HG02840 (cell line): ENCODE data around the gene ZBTB7C.

Source experiments
- ATAC-seq: cut with Tn5 transposase; IDR thresholded peaks from one replicate; pipeline ENCODE4 v1.9.1; 2021; ENCODE audit warnings: mild to moderate bottlenecking, moderate library complexity, moderate number of reproducible peaks; ENCODE audit not compliant: unreplicated experiment, low FRiP score

The ZBTB7C gene

DNA sequence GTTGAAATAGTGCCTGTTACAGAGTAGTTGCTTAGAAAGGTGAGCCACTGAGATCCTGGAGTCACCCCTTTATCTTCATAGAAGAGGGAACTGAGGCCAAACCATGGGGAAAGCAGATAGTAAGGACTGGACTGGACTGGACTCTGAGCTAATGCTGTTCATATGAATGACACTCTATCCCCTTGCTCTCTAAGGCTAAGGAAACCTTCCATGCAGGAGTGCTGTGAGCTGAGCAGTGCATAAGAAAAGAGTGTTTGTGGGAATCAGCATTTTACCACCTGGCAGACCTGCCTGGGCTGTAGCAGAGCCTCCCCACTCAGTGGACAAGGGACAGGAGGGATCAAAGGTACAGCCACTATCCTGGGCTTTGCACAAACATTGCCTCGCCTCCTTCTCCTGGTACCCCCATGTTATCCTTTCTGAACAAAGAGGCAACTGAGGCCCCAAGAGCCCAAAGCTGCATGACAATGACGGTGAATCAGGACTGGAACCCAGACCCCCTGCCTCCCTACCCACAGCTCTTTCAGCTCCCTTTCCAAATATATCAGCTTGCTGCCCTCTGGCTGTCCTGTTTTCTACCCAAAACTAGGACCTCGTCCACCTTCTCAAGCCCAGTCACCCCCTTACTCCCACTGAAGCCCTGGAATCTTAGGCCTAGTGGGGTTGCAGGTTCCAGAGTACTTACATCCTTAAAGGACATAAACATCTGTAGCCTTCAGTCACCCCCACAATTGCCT, 227.9 kb downstream of the ZBTB7C start:
- no peak for ATAC-seq

GRCh38 chr18:48179666-48180065, 229.5 kb downstream of the ZBTB7C start:
- ATAC-seq = no peak

DNA sequence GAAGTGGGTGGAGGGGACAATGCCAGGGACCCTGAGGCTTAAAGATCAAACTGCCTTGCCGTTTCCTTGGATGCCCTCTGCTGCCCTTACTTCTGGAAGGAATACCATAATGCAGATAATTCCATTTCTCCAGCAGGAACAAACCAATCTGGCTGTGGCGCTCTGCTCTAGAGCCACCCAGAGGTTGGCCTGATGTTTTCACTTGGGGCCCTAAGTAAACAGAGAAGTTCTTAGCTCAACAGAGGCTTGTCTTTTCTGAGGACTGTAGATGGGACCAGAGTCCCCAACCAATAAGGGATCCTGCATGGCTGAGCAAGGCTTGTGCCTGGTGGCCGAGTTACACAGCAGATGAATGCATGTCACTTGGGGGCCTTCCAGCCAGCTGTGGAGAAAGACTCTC, 230.2 kb downstream of the ZBTB7C start:
- no peak for ATAC-seq

DNA sequence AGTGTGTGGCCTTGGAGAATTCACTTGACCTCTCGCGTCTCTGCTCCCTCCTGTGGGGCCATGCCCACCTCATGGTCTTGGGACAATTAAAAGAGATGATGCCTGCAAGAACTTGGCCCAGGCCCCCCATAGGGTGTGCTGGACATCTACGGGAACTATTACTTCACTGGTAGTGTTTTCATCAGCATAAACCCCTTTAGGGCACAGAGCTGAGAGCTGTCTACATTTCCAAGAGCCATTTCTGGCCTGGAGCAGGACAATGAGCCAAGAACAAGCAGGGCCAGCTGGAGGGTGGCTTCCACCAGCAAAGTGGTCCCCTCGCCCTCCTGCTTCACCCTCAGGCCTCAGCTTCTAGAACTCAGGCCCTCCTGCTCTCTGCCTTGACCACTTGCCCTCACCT, 232.3 kb downstream of the ZBTB7C start:
- ATAC-seq = no peak

- ATAC-seq = no peak
Observed at GRCh38 chr18:48173557-48173956, 235.6 kb downstream of the ZBTB7C start.

DNA sequence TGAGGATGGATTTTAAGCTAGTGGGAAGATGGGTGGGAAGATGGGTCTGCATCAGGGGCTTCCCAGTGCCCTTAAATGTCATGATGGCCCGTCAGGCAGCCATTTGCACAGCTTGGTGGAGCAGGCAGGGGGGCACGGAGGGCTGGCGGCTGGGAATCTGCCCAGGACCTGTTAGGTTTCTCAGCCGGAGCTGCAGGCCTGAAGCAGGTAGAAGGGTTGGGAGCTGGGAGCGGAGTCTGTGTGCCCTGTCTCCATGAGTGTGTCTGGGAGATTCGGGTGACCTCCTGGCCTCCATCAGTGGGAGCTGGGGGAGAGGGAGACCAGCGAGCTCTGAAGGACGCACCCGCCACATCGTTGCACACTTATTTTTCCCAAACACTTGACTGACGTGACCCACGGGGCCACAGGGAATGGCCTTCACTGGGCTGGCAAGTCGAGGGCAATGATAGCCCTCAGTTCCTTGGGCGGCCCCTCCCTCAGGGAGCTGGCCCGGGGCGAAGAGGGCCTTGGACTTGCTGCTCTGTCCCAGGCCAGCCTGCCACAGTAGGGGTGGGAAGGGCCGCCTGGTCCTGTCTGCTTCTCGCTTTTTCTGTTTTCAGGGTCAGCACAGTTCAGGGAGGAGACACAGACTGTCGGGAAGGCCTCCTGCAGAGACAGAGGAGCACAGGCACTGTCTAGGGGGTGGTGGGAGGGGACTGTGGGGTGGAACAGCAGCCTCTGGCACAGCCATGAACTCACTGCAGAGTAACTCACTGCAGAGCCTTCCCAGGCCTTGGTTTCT, 236.8 kb downstream of the ZBTB7C start:
- ATAC-seq = no peak

GRCh38 chr18:48171490-48172188, 237.5 kb downstream of the ZBTB7C start:
- ATAC-seq = no peak

GRCh38 chr18:48170651-48171050, 238.5 kb downstream of the ZBTB7C start:
- no peak for ATAC-seq

DNA sequence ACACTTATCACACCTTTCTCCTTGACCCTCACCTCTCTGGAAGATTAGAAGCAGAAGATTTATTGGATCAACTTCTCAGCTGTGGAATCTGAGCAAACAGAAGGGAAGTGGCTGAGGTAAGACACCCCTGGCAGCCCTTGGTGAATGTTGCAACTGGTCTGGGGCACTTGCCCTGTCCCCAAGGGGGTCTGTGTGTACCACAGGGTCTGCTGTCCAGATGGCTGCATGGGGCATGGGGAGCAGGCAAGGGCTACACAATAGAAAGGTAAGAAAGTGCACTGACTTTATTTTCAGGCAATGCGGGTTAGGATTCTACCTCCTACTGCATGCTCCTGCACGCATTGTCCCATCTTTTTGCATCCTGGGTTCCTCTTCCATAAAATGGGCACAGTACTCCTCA, 240.3 kb downstream of the ZBTB7C start:
- no peak for ATAC-seq

DNA sequence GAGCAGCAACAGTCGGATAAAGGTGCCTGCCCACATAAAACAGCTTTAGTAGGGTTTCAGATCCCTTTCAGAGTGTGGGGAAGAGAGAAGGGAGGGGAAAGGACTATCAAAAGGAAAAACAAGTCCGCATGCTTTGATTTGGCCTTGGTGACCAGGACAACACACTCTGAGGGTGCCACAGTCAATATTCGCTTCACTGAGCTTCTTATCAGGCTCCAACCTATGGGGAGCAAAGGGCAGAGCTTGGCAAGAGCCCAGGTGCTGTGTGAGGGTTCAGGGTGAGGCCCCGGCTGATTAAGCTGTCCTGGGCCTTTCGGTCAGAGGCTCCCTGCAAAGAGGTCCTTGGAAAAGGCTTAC, 241.3 kb downstream of the ZBTB7C start:
- no peak for ATAC-seq

DNA sequence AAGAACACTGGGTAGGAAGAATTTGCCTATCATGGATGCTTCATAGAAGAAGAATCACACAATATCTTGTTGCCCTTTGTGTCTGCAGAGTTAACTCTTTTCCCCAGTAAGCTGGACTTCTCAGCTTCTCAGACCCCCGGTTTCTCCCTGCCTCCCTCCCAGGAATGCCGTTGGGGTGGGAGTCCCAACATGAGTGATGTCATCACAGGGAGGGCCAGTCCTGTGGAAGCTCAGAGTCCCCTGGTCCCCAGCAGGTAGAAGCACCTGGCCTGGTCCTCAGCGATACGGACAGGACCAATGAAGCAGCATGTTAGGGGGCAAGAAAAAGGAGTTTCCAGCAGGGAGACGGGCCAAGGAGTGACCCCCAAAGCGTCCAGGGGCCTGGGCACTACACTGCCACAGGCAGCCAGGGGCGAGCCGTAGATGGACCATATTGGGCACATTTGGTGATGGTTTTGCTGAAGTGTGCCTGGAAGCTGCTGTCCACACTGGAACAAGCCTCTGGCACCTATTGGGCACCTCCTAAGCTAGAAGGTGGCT, 242.8 kb downstream of the ZBTB7C start:
- no peak for ATAC-seq

DNA sequence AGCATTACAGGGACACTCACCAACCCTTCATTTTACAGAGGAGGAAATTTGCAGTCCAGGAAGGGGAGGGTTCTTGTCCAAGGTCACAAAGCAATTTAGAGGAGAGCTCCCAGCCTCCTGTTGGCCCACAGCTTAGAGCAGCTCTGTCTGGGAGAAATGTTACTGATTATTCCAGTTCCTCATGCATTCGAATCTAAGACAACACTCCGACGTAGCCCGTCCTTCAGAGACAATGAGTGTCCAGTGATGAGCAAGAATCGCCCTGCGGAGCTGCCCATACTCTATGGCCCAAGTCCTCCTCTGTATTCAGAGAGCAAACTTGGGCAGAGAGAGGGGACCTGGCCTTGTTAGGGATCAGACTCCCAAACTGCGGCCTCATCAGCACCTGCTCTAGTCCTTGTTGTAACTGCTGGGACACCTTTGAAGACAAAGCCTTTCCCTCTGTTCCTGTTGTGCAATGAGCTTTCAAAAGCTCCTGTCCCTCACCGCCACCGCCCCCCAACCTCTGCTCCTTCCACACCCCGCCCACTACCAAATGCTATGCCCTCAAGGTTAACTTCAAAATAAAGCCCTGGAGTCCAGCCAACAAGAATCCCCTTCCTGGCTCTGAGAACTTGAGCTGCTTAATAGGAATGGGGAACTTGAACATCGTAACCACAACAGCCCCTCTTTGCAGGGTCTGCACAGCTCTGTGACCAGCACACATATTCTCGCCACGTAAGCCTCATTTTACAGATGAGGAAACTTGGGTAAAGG, 243.9 kb downstream of the ZBTB7C start:
- ATAC-seq = no peak

DNA sequence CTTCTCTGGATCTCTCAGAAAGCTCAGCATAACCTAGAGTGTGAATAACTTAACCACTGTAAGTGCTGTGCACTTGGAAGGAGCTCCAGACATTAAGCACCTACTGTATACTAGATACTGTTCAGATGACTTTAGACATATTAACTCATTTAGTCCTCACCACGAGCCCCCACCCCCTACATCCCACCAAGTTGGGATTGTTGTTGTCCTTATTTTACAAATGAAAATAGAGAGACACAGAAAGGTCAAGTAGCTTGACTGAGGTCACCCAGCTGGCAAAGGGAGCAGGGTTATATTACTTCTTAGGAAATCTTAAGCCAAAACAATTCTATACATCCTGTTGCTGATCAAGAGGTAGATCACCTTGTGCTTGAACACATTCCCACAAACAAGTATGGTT, 244.5 kb downstream of the ZBTB7C start:
- ATAC-seq = no peak

- no peak for ATAC-seq
Observed at GRCh38 chr18:48164116-48164515, 245.1 kb downstream of the ZBTB7C start.

GRCh38 chr18:48163738-48164115, 245.5 kb downstream of the ZBTB7C start:
- no peak for ATAC-seq

- ATAC-seq = no peak
Observed at GRCh38 chr18:48162956-48163737, 246.0 kb downstream of the ZBTB7C start.

DNA sequence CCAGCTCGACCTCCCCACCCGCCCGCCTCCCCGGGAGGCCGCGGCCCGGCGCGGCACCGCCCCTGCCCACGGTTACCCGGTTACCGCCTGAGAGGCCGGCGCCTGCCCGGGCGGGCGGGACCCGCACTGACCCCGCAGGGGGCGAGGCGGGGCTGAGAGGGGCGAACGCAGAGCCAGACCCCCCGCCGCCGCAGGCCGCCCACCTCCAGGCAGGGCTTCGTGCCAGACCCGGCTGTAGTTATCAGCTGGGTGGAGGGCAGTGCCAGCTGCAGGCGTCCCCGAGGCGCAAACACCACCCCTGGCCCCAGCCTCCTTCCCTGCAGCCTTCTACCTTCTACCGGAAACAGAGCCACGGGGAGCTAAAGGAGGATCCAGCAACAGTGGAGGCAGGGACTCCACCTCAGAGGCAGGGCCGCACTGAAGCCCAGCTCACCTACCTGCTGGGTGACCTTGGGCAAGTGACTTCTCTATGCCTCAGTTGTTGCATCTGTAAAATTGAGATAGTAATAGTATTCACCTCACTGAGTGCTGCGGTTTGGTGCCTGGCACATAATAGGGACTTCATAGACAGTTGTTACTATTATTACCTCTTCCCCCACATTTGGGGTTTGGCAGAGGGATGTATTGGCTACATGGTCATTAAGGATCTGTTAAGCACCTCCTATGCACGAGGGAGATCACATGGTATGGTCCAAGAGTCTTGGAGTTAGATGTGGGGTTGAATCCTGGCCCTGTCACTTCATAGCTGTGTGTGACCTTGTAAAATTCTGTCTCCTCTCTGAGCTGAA, 247.1 kb downstream of the ZBTB7C start:
- peak; percentile 21 for ATAC-seq

GRCh38 chr18:48161191-48161910, 247.8 kb downstream of the ZBTB7C start:
- peak; percentile 55 for ATAC-seq
